ENCODE data around the gene UCHL1. TPM values are rescaled to one million over a fixed set of nuclear protein-coding genes. Genes with fewer than 3 reads are reported as not detected.

UCHL1 gene
- polyA plus RNA-seq, 1 donor from 2014 or later = 5,099 TPM

GRCh38 chr4:41294445-41295062 lies 37.8 kb downstream of the UCHL1 start:
- no peaks in the 10 kb centered on the region for H4K20me1 ChIP-seq (ENCODE audit: insufficient read depth)
- no peak overlapping the region for H3K4me3 ChIP-seq (ENCODE audit: low read length)
- no peak overlapping the region for H3K27ac ChIP-seq (ENCODE audit: low read length)
- H3F3A ChIP-seq (ENCODE audit: insufficient read depth, low read length, poor library complexity, severe bottlenecking) = no peaks in the 10 kb centered on the region
- TF ChIP-seq EP300 (conservative IDR thresholded peaks at IDR 0.05; ENCODE audit: poor library complexity, severe bottlenecking) (no peak), RAD21 (conservative IDR thresholded peaks at IDR 0.05) (no peak), REST (IDR thresholded peaks at IDR 0.05; ENCODE audit: borderline replicate concordance) (no peak), MXI1 (conservative IDR thresholded peaks at IDR 0.05; ENCODE audit: poor library complexity, severe bottlenecking) (no peak), SMC3 (conservative IDR thresholded peaks at IDR 0.05; ENCODE audit: poor library complexity) (no peak), TAF1 (IDR thresholded peaks at IDR 0.05; ENCODE audit: low read depth) (no peak), CTCF (IDR thresholded peaks at IDR 0.05; ENCODE audit: poor library complexity, severe bottlenecking) (no peak), POLR2AphosphoS5 (IDR thresholded peaks at IDR 0.05) (no peak), EZH2 (IDR thresholded peaks at IDR 0.05; ENCODE audit: borderline replicate concordance, insufficient read depth, low read length, poor library complexity, severe bottlenecking) (no peak)
- H3K4me2 ChIP-seq (ENCODE audit: low read length) = no peak overlapping the region
- no peaks in the 10 kb centered on the region for H3K79me2 ChIP-seq (replicated peaks; ENCODE audit: insufficient read depth, low read length)
- peaks cover 13% of the 10 kb centered on the region for H3K9me3 ChIP-seq (ENCODE audit: low read length)
- no peak overlapping the region for H3K9ac ChIP-seq (ENCODE audit: low read length)
- no peaks in the 10 kb centered on the region for H3K27me3 ChIP-seq (ENCODE audit: insufficient read depth, low read depth, low read length)
- H3K36me3 ChIP-seq (ENCODE audit: insufficient read depth, low read length) = no peaks in the 10 kb centered on the region
- H3K9me2 ChIP-seq (ENCODE audit: insufficient read depth, low read length) = no peaks in the 10 kb centered on the region
- no peak overlapping the region for H2AFZ ChIP-seq (ENCODE audit: low read depth, low read length)

- no peaks in the 10 kb centered on the region for H3K36me3 ChIP-seq (ENCODE audit: insufficient read depth, low read length)
- no peaks in the 10 kb centered on the region for H3K27me3 ChIP-seq (ENCODE audit: insufficient read depth, low read depth, low read length)
- H3K4me2 ChIP-seq (ENCODE audit: low read length) = no peak overlapping the region
- no peak overlapping the region for H2AFZ ChIP-seq (ENCODE audit: low read depth, low read length)
- H3K9me3 ChIP-seq (ENCODE audit: low read length) = peaks cover 13% of the 10 kb centered on the region
- no peak overlapping the region for H3K4me3 ChIP-seq (ENCODE audit: low read length)
- H3K9me2 ChIP-seq (ENCODE audit: insufficient read depth, low read length) = no peaks in the 10 kb centered on the region
- H4K20me1 ChIP-seq (ENCODE audit: insufficient read depth) = no peaks in the 10 kb centered on the region
- H3K79me2 ChIP-seq (replicated peaks; ENCODE audit: insufficient read depth, low read length) = no peaks in the 10 kb centered on the region
- no peaks in the 10 kb centered on the region for H3F3A ChIP-seq (ENCODE audit: insufficient read depth, low read length, poor library complexity, severe bottlenecking)
- H3K27ac ChIP-seq (ENCODE audit: low read length) = no peak overlapping the region
- no peak overlapping the region for H3K9ac ChIP-seq (ENCODE audit: low read length)
- no peak for TF ChIP-seq CTCF (IDR thresholded peaks at IDR 0.05; ENCODE audit: poor library complexity, severe bottlenecking)
- no peak for TF ChIP-seq TAF1 (IDR thresholded peaks at IDR 0.05; ENCODE audit: low read depth)
- TF ChIP-seq EP300 (conservative IDR thresholded peaks at IDR 0.05; ENCODE audit: poor library complexity, severe bottlenecking) = no peak
- TF ChIP-seq SMC3 (conservative IDR thresholded peaks at IDR 0.05; ENCODE audit: poor library complexity) = no peak
- no peak for TF ChIP-seq RAD21 (conservative IDR thresholded peaks at IDR 0.05)
- TF ChIP-seq MXI1 (conservative IDR thresholded peaks at IDR 0.05; ENCODE audit: poor library complexity, severe bottlenecking) = no peak
- TF ChIP-seq EZH2 (IDR thresholded peaks at IDR 0.05; ENCODE audit: borderline replicate concordance, insufficient read depth, low read length, poor library complexity, severe bottlenecking) = no peak
- no peak for TF ChIP-seq REST (IDR thresholded peaks at IDR 0.05; ENCODE audit: borderline replicate concordance)
- TF ChIP-seq POLR2AphosphoS5 (IDR thresholded peaks at IDR 0.05) = no peak
Measured at GRCh38 chr4:41296995-41297394, 40.3 kb downstream of the UCHL1 start.
